Type B pancreatic cell (in vitro differentiated cells): Measurements from ENCODE around the gene CLDN34. TPM values are rescaled to one million over a fixed set of nuclear protein-coding genes. Genes with fewer than 3 reads are reported as not detected.

Experiments used
- DNase-seq: peaks from one replicate; pipeline ENCODE4 v3.0.0; 2021; ENCODE audit warnings: mixed read lengths; ENCODE audit not compliant: unreplicated experiment; ENCODE audit errors: extremely low spot score
- H3K27ac Mint-ChIP-seq: 2 replicates; pipeline ENCODE4 v1.8.0; 2021; ENCODE audit warnings: mild to moderate bottlenecking, mixed read lengths
- H3K27me3 Mint-ChIP-seq: 2 replicates; pipeline ENCODE4 v1.8.0; 2021; ENCODE audit warnings: mixed read lengths
- H3K36me3 Mint-ChIP-seq: 2 replicates; pipeline ENCODE4 v1.8.0; 2021; ENCODE audit warnings: mixed read lengths
- H3K4me1 Mint-ChIP-seq: one replicate; pipeline ENCODE4 v1.8.0; 2021; ENCODE audit warnings: mixed read lengths; ENCODE audit not compliant: unreplicated experiment
- H3K4me3 Mint-ChIP-seq: 2 replicates; pipeline ENCODE4 v1.8.0; 2021; ENCODE audit warnings: mild to moderate bottlenecking, mixed read lengths
- H3K9me3 Mint-ChIP-seq: 2 replicates; pipeline ENCODE4 v1.8.0; 2021; ENCODE audit warnings: mixed read lengths
- total RNA-seq: library from RNA; stranded (reverse); gene quantifications from 2 replicates; pipeline ENCODE4 v1.2.1, GENCODE V29; 2021; ENCODE audit warnings: low replicate concordance
- TF ChIP-seq, protein P1 (sequence below): fragments of 200-600 bp; sonication (generic); conservative IDR thresholded peaks from 2 replicates; pipeline ENCODE4 v1.5.0; 2021; ENCODE audit warnings: antibody characterized with exemption, mild to moderate bottlenecking

The CLDN34 gene
- total RNA-seq, 1 donor from 2014 or later = not detected

GRCh38 chrX:9942086-9942485 is 25.1 kb upstream of the CLDN34 start:
- DNase-seq = no peak
- Mint-ChIP-seq H3K9me3 (no peaks in the 10 kb centered on the region), H3K27me3 (no peaks in the 10 kb centered on the region), H3K4me3 (no peak overlapping the region), H3K36me3 (peaks cover 5% of the 10 kb centered on the region), H3K4me1 (no peaks in the 10 kb centered on the region), H3K27ac (no peak overlapping the region)
- TF ChIP-seq, protein P1, sequence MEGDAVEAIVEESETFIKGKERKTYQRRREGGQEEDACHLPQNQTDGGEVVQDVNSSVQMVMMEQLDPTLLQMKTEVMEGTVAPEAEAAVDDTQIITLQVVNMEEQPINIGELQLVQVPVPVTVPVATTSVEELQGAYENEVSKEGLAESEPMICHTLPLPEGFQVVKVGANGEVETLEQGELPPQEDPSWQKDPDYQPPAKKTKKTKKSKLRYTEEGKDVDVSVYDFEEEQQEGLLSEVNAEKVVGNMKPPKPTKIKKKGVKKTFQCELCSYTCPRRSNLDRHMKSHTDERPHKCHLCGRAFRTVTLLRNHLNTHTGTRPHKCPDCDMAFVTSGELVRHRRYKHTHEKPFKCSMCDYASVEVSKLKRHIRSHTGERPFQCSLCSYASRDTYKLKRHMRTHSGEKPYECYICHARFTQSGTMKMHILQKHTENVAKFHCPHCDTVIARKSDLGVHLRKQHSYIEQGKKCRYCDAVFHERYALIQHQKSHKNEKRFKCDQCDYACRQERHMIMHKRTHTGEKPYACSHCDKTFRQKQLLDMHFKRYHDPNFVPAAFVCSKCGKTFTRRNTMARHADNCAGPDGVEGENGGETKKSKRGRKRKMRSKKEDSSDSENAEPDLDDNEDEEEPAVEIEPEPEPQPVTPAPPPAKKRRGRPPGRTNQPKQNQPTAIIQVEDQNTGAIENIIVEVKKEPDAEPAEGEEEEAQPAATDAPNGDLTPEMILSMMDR = no peak

GRCh38 chrX:9943420-9943819 is 23.7 kb upstream of the CLDN34 start:
- H3K9me3 Mint-ChIP-seq = no peaks in the 10 kb centered on the region
- peaks cover 9% of the 10 kb centered on the region for H3K36me3 Mint-ChIP-seq
- TF ChIP-seq, protein P1 = no peak
- H3K4me1 Mint-ChIP-seq = no peaks in the 10 kb centered on the region
- DNase-seq = no peak
- no peak overlapping the region for H3K4me3 Mint-ChIP-seq
- H3K27ac Mint-ChIP-seq = no peak overlapping the region
- no peaks in the 10 kb centered on the region for H3K27me3 Mint-ChIP-seq

DNA sequence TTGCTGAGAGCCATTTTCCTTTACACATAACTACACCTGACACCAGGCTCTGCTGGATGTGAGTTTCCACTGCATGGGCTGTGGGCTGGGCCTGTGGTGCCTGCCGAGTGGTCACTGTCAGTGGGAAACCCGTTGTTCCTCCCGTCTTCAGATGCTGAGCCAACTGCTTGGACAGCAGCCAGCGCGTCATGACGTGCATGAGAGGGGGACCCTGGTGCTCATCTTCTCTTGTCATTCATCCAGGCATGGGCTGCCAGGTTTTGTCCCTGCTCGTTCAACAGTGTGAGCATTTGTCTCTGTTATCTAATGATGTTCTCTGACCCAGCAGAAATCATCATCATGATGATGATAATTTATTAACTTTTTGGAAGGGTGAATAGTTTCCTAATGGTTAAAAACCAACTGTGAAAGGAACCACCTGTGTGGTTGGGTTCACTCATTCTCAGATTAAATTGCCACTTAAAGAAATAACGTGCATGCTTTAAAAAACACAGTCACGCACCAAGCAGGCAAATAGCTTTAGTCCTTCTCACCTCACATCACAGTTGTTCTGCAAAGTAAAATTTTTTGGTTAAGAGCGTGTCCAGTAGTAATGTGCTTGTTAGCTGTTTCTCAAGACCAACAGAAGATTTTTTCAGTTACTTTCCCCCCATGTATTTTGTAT is 19.9 kb upstream of the CLDN34 start:
- Mint-ChIP-seq H3K36me3 (peaks cover 14% of the 10 kb centered on the region), H3K4me3 (no peak overlapping the region), H3K27me3 (no peaks in the 10 kb centered on the region), H3K4me1 (no peaks in the 10 kb centered on the region), H3K9me3 (peaks cover 4% of the 10 kb centered on the region), H3K27ac (no peak overlapping the region)
- DNase-seq = no peak
- TF ChIP-seq, protein P1 = no peak

GRCh38 chrX:9948406-9948805 is 18.8 kb upstream of the CLDN34 start:
- H3K36me3 Mint-ChIP-seq = peaks cover 14% of the 10 kb centered on the region
- no peak overlapping the region for H3K27ac Mint-ChIP-seq
- TF ChIP-seq, protein P1 = no peak

GRCh38 chrX:9952300-9952699 is 14.9 kb upstream of the CLDN34 start:
- Mint-ChIP-seq H3K36me3 (peaks cover 10% of the 10 kb centered on the region), H3K9me3 (peaks cover 4% of the 10 kb centered on the region), H3K4me3 (no peak overlapping the region), H3K4me1 (no peaks in the 10 kb centered on the region), H3K27me3 (no peaks in the 10 kb centered on the region), H3K27ac (no peak overlapping the region)
- TF ChIP-seq, protein P1 = no peak
- DNase-seq = no peak

More at GRCh38 chrX:9948406-9948805, 18.8 kb upstream of the CLDN34 start:
- DNase-seq = no peak
- Mint-ChIP-seq H3K4me1 (no peaks in the 10 kb centered on the region), H3K4me3 (no peak overlapping the region), H3K27me3 (no peaks in the 10 kb centered on the region), H3K9me3 (peaks cover 4% of the 10 kb centered on the region)
